ENCODE measurements around the gene SORBS2.

DNA sequence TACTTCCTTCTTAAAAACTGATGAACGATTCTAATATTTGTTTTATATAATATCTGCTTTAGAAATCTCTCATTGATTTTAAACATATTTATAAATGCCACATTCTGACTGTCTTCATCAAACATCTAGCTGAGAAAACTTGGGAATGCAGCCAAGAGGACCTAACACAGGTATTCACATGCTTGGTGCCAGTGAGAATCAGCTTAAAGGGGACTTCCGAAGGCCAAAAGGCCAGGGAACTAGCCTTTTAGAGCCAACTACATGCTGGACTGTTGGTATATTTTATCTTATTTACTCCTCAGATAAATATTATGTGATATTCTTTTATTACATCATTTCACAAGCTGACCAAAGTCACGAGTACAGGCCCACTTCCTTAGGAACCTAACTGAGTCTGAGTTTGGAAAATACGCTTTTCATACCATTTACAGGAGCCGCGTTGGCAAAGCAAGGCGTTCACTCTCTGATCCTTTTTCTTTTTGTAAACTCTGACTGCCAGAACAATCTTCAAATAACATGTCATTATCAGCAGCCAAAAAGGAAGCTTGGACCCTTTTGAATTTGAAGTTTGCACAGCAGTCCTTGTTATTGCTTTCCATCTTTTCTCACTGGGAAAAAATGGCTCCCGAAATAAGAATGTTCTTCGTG lies 235.6 kb downstream of the SORBS2 start:
- no peak for TF ChIP-seq POLR2A (IDR thresholded peaks at IDR 0.05)
- TF ChIP-seq, protein P1, sequence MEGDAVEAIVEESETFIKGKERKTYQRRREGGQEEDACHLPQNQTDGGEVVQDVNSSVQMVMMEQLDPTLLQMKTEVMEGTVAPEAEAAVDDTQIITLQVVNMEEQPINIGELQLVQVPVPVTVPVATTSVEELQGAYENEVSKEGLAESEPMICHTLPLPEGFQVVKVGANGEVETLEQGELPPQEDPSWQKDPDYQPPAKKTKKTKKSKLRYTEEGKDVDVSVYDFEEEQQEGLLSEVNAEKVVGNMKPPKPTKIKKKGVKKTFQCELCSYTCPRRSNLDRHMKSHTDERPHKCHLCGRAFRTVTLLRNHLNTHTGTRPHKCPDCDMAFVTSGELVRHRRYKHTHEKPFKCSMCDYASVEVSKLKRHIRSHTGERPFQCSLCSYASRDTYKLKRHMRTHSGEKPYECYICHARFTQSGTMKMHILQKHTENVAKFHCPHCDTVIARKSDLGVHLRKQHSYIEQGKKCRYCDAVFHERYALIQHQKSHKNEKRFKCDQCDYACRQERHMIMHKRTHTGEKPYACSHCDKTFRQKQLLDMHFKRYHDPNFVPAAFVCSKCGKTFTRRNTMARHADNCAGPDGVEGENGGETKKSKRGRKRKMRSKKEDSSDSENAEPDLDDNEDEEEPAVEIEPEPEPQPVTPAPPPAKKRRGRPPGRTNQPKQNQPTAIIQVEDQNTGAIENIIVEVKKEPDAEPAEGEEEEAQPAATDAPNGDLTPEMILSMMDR (IDR thresholded peaks at IDR 0.05): no peak
